HG03457 (cell line): ENCODE results near the gene SUCLG2.

Source experiments
- ATAC-seq: cut with Tn5 transposase; IDR thresholded peaks from one replicate; pipeline ENCODE4 v1.9.1; 2021; ENCODE audit warnings: moderate number of reproducible peaks; ENCODE audit not compliant: unreplicated experiment

The SUCLG2 gene

GRCh38 chr3:67649681-67650080, 4.7 kb downstream of the SUCLG2 start:
- no peak for ATAC-seq

DNA sequence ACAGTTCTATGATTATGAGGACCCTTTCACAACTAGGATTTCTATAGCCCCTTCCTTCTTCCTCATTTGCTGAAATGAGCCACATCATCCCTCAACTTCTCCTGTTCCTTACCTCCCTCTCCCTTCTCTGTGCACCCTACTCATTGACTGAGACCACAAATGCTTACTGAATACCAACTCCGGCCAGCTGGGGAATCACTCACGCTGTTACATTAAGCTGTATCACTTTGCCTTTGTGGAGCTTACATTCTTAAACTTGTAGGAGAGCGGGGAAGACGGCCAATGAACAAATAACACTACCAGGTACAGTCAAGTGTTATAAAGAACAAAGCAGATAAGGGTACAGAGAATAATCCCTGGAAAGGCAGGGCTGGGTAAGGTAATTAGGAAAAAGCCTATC, 5.7 kb downstream of the SUCLG2 start:
- ATAC-seq: no peak

GRCh38 chr3:67648229-67648628, 6.2 kb downstream of the SUCLG2 start:
- no peak for ATAC-seq

DNA sequence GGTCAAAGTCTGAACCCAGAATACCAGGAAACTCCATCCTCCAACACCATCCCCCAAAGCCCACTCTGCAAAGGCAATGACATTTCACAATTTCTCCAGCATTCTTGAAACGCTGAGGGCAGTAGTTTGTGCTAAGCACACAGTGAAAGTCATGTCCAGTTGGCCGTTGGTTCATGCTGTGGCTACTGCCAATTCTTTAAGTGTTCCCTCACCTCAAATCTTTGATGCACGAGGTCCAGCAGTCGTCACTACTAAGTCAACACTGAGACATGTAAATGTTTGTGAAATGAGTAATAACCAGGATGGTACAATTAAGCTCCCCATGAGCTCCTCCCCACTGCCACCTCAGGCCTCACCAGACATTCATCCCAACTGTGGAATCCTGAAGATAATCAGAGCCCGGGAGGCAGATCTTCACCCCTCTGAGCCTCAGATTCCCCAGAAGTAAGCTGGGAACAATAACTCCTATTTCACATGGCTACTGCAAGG, 7.0 kb downstream of the SUCLG2 start:
- no peak for ATAC-seq

- ATAC-seq: no peak
Measured at GRCh38 chr3:67646586-67647234, 7.7 kb downstream of the SUCLG2 start.

DNA sequence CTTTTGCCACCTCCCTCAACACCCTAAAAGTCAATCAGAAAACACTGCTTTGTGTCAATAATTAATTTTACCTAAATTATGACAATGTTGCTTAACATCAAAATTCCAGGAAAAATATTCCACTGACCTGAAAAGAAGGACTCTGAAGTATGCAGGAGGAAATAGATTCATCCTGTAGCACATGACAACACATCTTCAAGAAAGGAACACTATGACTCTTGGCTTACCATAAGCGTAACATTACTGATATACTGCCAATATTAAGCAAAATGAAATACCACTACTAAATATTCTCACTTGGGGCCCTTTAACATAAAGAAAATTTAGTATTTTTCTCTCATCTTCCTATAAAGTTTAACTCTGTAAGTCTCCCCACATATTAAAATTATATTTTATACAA, 9.6 kb downstream of the SUCLG2 start:
- ATAC-seq: no peak

GRCh38 chr3:67642734-67643133, 11.7 kb downstream of the SUCLG2 start:
- ATAC-seq: no peak

DNA sequence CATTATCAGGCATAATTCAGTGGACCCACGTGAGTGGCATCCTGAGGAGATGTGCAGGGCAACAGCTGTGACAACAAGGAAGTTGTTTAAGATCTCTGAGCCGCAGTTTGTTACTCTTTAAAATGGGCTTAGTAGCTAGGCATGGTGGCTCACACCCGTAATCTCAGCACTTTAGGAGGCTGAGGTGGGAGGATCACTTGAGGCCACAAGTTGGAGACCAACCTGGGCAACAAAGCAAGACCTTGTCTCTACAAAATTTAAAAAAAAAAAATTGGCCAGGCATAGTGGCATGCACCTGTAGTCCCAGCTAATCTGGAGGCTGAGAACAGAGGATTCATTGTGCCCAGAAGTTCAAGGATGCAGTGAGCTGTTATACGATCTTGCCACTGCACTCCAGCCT, 12.2 kb downstream of the SUCLG2 start:
- no peak for ATAC-seq

- no peak for ATAC-seq
Measured at GRCh38 chr3:67641451-67641850, 13.0 kb downstream of the SUCLG2 start.

GRCh38 chr3:67640023-67640660, 14.3 kb downstream of the SUCLG2 start:
- ATAC-seq: no peak

GRCh38 chr3:67637255-67637900, 17.0 kb downstream of the SUCLG2 start:
- ATAC-seq: no peak

- ATAC-seq: no peak
Measured at GRCh38 chr3:67635806-67636205, 18.6 kb downstream of the SUCLG2 start.

DNA sequence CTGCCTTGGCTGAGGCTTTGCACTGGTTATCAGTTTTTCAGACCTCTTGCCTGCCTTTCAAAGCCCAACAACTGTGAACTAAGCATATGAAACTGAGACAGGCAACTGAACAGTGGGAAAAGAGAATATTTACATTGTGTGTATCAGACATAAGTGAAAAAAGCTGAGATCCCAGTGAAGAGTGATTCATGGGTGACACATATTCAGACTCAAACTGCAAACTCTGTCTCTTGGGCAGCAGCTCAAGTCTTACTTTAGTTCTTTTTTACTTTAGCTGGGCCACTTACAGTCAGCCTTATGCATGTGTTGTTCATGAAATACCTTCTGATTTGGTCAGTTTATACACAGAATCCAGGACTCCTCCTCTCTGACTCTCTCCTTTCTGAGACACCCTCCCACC, 19.2 kb downstream of the SUCLG2 start:
- ATAC-seq: no peak

DNA sequence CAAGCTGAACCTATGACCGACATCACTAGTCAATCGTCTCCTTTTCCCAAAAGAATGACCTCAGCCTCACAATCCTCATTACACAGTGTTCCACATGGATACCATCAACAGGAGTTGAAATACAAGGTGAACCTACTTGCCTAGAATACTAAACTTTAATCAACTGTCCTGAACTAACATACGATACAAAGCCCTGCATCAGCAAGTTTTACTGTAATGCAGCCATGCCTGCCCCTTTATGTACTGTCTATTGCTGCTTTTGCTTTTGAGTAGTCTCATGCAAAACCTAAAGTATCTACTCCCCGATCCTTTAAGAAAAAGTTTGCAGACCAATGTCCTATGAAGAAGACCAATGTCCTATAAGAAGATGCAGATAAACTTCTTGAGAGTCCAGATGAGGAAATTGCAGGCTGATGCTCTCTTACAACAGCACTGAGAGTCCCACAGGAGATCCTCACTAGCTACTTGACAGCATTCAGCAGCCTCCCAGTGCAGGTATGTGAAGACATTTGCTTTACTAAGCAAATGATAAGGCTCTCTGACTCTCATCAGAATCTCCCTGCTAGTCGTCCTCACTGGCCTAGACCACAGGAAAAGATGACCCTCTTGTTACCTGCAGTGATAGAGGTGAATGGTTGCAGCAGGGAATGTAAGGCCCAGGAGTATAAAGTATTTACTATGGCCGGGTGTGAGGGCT, 23.6 kb downstream of the SUCLG2 start:
- ATAC-seq: no peak

DNA sequence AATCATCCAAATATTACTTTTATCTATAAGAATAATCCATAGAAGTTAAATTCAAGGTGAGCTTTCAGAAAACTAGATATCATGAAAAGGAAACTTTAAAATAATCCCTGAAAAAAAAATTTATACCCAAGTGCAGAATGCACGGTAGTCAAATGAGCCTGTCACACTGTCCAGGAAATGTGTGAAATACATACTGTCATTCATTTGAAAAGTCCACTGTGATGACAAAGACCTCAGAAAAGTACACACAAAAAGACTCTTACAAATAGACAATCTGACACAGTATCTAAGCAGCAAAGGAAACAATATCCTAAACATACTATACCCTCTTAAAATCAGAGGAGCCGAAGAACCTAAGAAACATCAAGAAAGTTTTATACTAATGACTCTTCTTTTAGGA, 29.7 kb downstream of the SUCLG2 start:
- no peak for ATAC-seq

DNA sequence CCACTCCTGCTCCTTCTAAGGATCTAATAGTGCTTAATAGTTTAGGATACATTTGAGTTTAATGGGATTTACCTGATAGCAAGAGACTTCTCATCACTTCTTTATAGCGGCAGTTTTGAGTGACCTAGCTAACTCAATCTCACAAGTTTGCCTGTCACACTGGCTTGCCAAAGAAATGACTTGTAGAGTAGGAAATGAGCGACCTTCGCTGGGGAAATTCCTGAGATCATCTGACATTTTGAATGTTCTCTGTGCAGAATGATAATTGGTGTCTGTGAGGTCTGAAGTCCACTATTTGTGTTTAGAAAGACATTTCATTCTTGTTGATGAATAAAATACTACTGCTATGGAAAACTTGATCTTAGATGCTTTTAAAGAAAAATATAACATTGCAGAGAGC, 30.3 kb downstream of the SUCLG2 start:
- no peak for ATAC-seq

DNA sequence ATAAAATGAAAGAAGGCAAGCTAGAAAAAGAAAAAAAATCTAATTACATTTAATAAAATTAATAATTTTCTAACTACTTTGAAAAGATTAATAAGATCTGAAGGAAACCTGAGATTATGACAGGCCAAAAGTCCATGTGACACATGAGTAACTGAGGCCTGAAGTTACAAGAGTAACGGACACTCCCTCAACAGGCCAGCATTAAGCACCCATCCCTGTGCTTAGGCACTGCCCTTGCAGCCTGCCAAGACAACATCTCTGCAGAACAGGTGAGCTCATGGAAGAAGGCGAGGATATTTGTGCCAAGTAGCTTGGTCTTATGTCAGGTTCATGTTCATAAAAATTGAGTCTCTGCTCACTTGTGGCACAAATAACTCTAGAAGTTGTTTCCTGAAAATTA, 31.8 kb downstream of the SUCLG2 start:
- ATAC-seq: no peak

GRCh38 chr3:67620869-67621268, 33.5 kb downstream of the SUCLG2 start:
- ATAC-seq: no peak

- no peak for ATAC-seq
Measured at GRCh38 chr3:67619991-67620390, 34.4 kb downstream of the SUCLG2 start.

DNA sequence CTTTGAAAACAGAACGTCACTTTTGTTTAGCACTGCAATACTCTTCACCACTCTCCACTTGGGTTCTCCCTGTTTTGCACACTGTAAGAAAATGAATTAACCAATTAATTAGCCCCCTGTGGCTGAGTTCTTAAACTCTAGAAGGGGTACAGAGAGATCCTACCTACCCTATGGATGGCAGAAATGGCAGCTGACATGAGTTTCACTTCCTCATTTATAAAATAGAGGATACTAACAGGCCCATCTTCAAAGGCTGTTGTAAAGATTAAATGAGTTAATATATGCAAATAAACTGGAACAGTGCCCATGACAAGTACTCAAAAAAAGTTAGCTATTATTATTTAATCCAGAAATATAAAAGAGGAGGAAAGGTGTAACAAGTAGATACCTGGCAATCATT, 36.9 kb downstream of the SUCLG2 start:
- ATAC-seq: peak; percentile 50

DNA sequence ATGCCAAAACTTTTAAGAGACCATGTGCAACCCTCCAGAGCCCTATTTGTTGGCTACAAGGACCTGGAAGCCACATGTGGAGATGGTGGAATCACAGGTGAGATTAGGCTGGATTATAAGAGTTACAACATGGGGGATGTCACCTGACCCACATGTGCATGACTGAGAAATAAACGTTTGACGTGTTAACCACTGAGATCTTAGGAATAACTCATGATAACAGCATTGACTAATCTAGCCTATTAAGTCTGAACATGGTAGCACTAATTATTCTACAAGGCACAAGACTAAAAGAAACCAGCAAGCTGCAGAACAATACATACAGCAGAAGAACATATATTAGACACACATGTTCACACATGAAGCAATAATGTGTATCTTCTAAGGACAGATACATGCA, 38.4 kb downstream of the SUCLG2 start:
- ATAC-seq: no peak

- ATAC-seq: no peak
Measured at GRCh38 chr3:67614195-67614594, 40.2 kb downstream of the SUCLG2 start.
